GM23338 (cell line): ENCODE data around the gene PLXNA2. TPM values are rescaled to one million over a fixed set of nuclear protein-coding genes. Genes with fewer than 3 reads are reported as not detected.

ENCODE experiments used
- ATAC-seq: fragments of 200-7000 bp; cut with Tn5 transposase; 3 replicates; pipeline ENCODE4 v1.9.1; 2020
- DNase-seq: peaks from one replicate; pipeline ENCODE4 v3.0.0-alpha.2; 2015; ENCODE audit warnings: low spot score
- H2AFZ ChIP-seq: fragments of 200-600 bp; sonication (generic); 2 replicates; pipeline ENCODE4 v1.8.0; 2016; ENCODE audit warnings: antibody characterized with exemption, mild to moderate bottlenecking, moderate library complexity
- H3F3A ChIP-seq: fragments of 200-600 bp; sonication (generic); replicated peaks from 2 replicates; pipeline ENCODE4 v1.8.0; 2017; ENCODE audit warnings: antibody characterized with exemption, mixed run types, low read depth
- H3K27ac ChIP-seq: fragments of 200-600 bp; sonication (generic); 2 replicates; pipeline ENCODE4 v1.6.1; 2016; ENCODE audit warnings: low read depth
- H3K27me3 ChIP-seq: fragments of 200-600 bp; sonication (generic); 2 replicates; pipeline ENCODE4 v1.8.0; 2016; ENCODE audit warnings: mild to moderate bottlenecking, mixed run types, moderate library complexity; ENCODE audit not compliant: insufficient read depth
- H3K36me3 ChIP-seq: fragments of 200-600 bp; sonication (generic); 2 replicates; pipeline ENCODE4 v1.8.0; 2016; ENCODE audit warnings: mild to moderate bottlenecking; ENCODE audit not compliant: insufficient read depth
- H3K4me1 ChIP-seq: fragments of 200-600 bp; sonication (generic); 2 replicates; pipeline ENCODE4 v1.8.0; 2016; ENCODE audit warnings: mild to moderate bottlenecking, moderate library complexity; ENCODE audit not compliant: insufficient read depth
- H3K4me2 ChIP-seq: fragments of 200-600 bp; sonication (generic); 2 replicates; pipeline ENCODE4 v1.7.1; 2017; ENCODE audit warnings: mixed run types
- H3K4me3 ChIP-seq: fragments of 200-600 bp; sonication (generic); 2 replicates; pipeline ENCODE4 v1.6.1; 2016; ENCODE audit warnings: mixed run types
- H3K79me2 ChIP-seq: fragments of 200-600 bp; sonication (generic); replicated peaks from 2 replicates; pipeline ENCODE4 v1.8.0; 2017; ENCODE audit warnings: mild to moderate bottlenecking; ENCODE audit not compliant: insufficient read depth
- H3K9me2 ChIP-seq: fragments of 200-600 bp; sonication (generic); 2 replicates; pipeline ENCODE4 v1.8.0; 2017; ENCODE audit not compliant: insufficient read depth
- H4K20me1 ChIP-seq: fragments of 200-600 bp; sonication (generic); replicated peaks from 2 replicates; pipeline ENCODE4 v1.8.0; 2017; ENCODE audit warnings: mild to moderate bottlenecking; ENCODE audit not compliant: insufficient read depth
- H3K27ac Mint-ChIP-seq: 2 replicates; pipeline ENCODE4 v1.8.0; 2020; ENCODE audit warnings: inconsistent platforms, mild to moderate bottlenecking, moderate library complexity, mixed read lengths
- H3K27me3 Mint-ChIP-seq: 3 replicates; pipeline ENCODE4 v1.8.0; 2022; ENCODE audit warnings: low read depth, mild to moderate bottlenecking, moderate library complexity, mixed read lengths, inconsistent platforms; ENCODE audit not compliant: insufficient read depth, poor library complexity
- H3K36me3 Mint-ChIP-seq: 3 replicates; pipeline ENCODE4 v1.8.0; 2021; ENCODE audit warnings: low read depth, mild to moderate bottlenecking, inconsistent platforms, moderate library complexity, mixed read lengths
- H3K4me1 Mint-ChIP-seq: 3 replicates; pipeline ENCODE4 v1.8.0; 2020; ENCODE audit warnings: mild to moderate bottlenecking, inconsistent platforms, mixed read lengths
- H3K4me3 Mint-ChIP-seq: 3 replicates; pipeline ENCODE4 v1.8.0; 2021; ENCODE audit warnings: moderate library complexity, mild to moderate bottlenecking, inconsistent platforms, mixed read lengths
- H3K9me3 Mint-ChIP-seq: 3 replicates; pipeline ENCODE4 v1.8.0; 2020; ENCODE audit warnings: moderate library complexity, mild to moderate bottlenecking, inconsistent platforms, mixed read lengths
- CREB1 ChIP-seq: fragments of 250-450 bp; sonication (Bioruptor Pico); IDR thresholded peaks from 2 replicates; pipeline ENCODE4 v1.5.0; 2020; ENCODE audit warnings: low read depth, mild to moderate bottlenecking, moderate library complexity
- CTCF ChIP-seq, 2 experiments: fragments of 200-600 bp in 1 of 2; sonication (generic) in 1 of 2; conservative IDR thresholded peaks; 2 replicates each; pipeline versions ENCODE4 v1.5.1 to v1.6.1; 2016 to 2017; ENCODE audit warnings: antibody characterized with exemption in 2 of 2, low read depth in 2 of 2, mild to moderate bottlenecking in 2 of 2, moderate library complexity in 1 of 2
- EZH2 ChIP-seq: fragments of 200-600 bp; sonication (generic); IDR thresholded peaks from one replicate; pipeline ENCODE4 v1.8.0; 2017; ENCODE audit warnings: antibody characterized with exemption, mild to moderate bottlenecking, low read depth; ENCODE audit not compliant: unreplicated experiment
- EZH2phosphoT487 ChIP-seq: fragments of 200-600 bp; sonication (generic); IDR thresholded peaks from one replicate; pipeline ENCODE4 v1.8.1; 2018; ENCODE audit warnings: antibody characterized with exemption; ENCODE audit not compliant: unreplicated experiment
- JUNB ChIP-seq: IDR thresholded peaks from one replicate; pipeline ENCODE4 v1.6.1; 2016; ENCODE audit warnings: antibody characterized with exemption; ENCODE audit not compliant: unreplicated experiment
- POLR2AphosphoS5 ChIP-seq: IDR thresholded peaks from 2 replicates; pipeline ENCODE4 v1.6.1; 2016; ENCODE audit warnings: antibody characterized with exemption, low read depth
- REST ChIP-seq: IDR thresholded peaks from one replicate; pipeline ENCODE4 v1.6.1; 2018; ENCODE audit warnings: antibody characterized with exemption; ENCODE audit not compliant: unreplicated experiment
- ZNF114 ChIP-seq: fragments of 250-450 bp; sonication (Bioruptor Pico); IDR thresholded peaks from 2 replicates; pipeline ENCODE4 v1.5.0; 2020; ENCODE audit warnings: mild to moderate bottlenecking, moderate library complexity
- ZNF331 ChIP-seq: fragments of 250-450 bp; sonication (Bioruptor Pico); IDR thresholded peaks from 2 replicates; pipeline ENCODE4 v1.5.0; 2020; ENCODE audit warnings: low read depth, mild to moderate bottlenecking, moderate library complexity
- ZNF462 ChIP-seq: fragments of 250-450 bp; sonication (Bioruptor Pico); IDR thresholded peaks from 2 replicates; pipeline ENCODE4 v1.5.0; 2020; ENCODE audit warnings: mild to moderate bottlenecking, moderate library complexity
- polyA plus RNA-seq: library from polyadenylated mRNA; unstranded; fragments of >200 nt; fragmentation: Nextera tagmentation; extraction: Ambion mirVana; gene quantifications from 2 replicates; pipeline ENCODE4 v1.2.1, GENCODE V29; 2016
- total RNA-seq: library from RNA; depleted of rRNA; stranded (reverse); fragments of >200 nt; shearing (Covaris generic); gene quantifications from 2 replicates; pipeline ENCODE4 v1.2.3, GENCODE V29; 2014

PLXNA2 gene
- total and polyA plus RNA-seq, 2 experiments from 2014 or later = 0.40 to 1.8 TPM

GRCh38 chr1:208221291-208221622, 22.9 kb downstream of the PLXNA2 start (continued):
- no peak for TF ChIP-seq REST
- TF ChIP-seq ZNF331 (CRISPR knock-in tag) = no peak
- TF ChIP-seq CREB1 = no peak
- TF ChIP-seq EZH2 = no peak

GRCh38 chr1:208219659-208220282, 24.4 kb downstream of the PLXNA2 start:
- H3K4me3 ChIP-seq = no peak overlapping the region
- Mint-ChIP-seq H3K4me1 (peaks cover 6% of the 10 kb centered on the region), H3K27me3 (peaks cover 6% of the 10 kb centered on the region), H3K36me3 (no peaks in the 10 kb centered on the region), H3K4me3 (no peak overlapping the region), H3K27ac (no peak overlapping the region), H3K9me3 (no peaks in the 10 kb centered on the region; the same call in 2 of the 3 replicates)
- no peaks in the 10 kb centered on the region for H3K4me1 ChIP-seq
- H3K27ac ChIP-seq = no peak overlapping the region
- no peaks in the 10 kb centered on the region for H3K27me3 ChIP-seq
- H3K79me2 ChIP-seq = no peaks in the 10 kb centered on the region
- H3K36me3 ChIP-seq = no peaks in the 10 kb centered on the region
- H3F3A ChIP-seq = no peaks in the 10 kb centered on the region
- no peak overlapping the region for H3K4me2 ChIP-seq
- no peaks in the 10 kb centered on the region for H4K20me1 ChIP-seq
- no peaks in the 10 kb centered on the region; the same call in 1 of the 2 replicates for H3K9me2 ChIP-seq
- H2AFZ ChIP-seq = no peak overlapping the region; the same call in 1 of the 2 replicates
- ATAC-seq (no peak), DNase-seq (no peak)
- TF ChIP-seq ZNF114 (CRISPR knock-in tag) (no peak), CTCF (conservative IDR thresholded peaks at IDR 0.05; ENCODE audit: low read depth in 2 of 2) (no peak), ZNF331 (CRISPR knock-in tag) (no peak), CREB1 (no peak), POLR2AphosphoS5 (no peak), JUNB (no peak), ZNF462 (CRISPR knock-in tag) (no peak), EZH2phosphoT487 (no peak)
